Fibroblast of lung (primary cell): ENCODE results near the gene PSEN1. TPM values are rescaled to one million over a fixed set of nuclear protein-coding genes. Genes with fewer than 3 reads are reported as not detected.

Source experiments
- DNase-seq, 2 donors: peaks; one replicate each; pipeline versions ENCODE4 v3.0.0 to v3.0.0-alpha.2; 2010; ENCODE audit warnings: low read depth in 2 of 2
- H2AFZ ChIP-seq: 2 replicates; pipeline ENCODE4 v1.5.1; 2012; ENCODE audit warnings: low read length, control low read depth, inconsistent platforms
- H3K27ac ChIP-seq: 2 replicates; pipeline ENCODE4 v1.5.1; 2011; ENCODE audit warnings: low read length, control low read depth; ENCODE audit not compliant: insufficient read depth
- H3K27me3 ChIP-seq: 2 replicates; pipeline ENCODE4 v1.5.1; 2011; ENCODE audit warnings: mild to moderate bottlenecking, low read length; ENCODE audit not compliant: control insufficient read depth, insufficient read depth
- H3K36me3 ChIP-seq: 2 replicates; pipeline ENCODE4 v1.5.1; 2011; ENCODE audit warnings: low read length; ENCODE audit not compliant: control insufficient read depth, insufficient read depth
- H3K4me1 ChIP-seq: 2 replicates; pipeline ENCODE4 v1.5.1; 2011; ENCODE audit warnings: low read length; ENCODE audit not compliant: control insufficient read depth, insufficient read depth; ENCODE audit errors: extremely low read depth
- H3K4me2 ChIP-seq: 2 replicates; pipeline ENCODE4 v1.5.1; 2011; ENCODE audit warnings: low read length, control low read depth; ENCODE audit not compliant: insufficient read depth; ENCODE audit errors: extremely low read depth
- H3K4me3 ChIP-seq, 4 experiments: fragments of 200-600 bp in 1 of 4; sonication (generic) in 1 of 4; replicated peaks in 1 of 4; 2 replicates each; pipeline ENCODE4 v1.5.1; 2011 to 2016; ENCODE audit warnings: low read length in 4 of 4, low read depth in 3 of 4, mild to moderate bottlenecking in 3 of 4, control low read depth in 2 of 4, inconsistent platforms in 1 of 4, mixed read lengths in 1 of 4; ENCODE audit not compliant: insufficient read depth in 1 of 4; ENCODE audit errors: control extremely low read depth in 1 of 4
- H3K79me2 ChIP-seq: 2 replicates; pipeline ENCODE4 v1.5.1; 2012; ENCODE audit warnings: mild to moderate bottlenecking, low read length, inconsistent platforms; ENCODE audit not compliant: control insufficient read depth, insufficient read depth
- H3K9ac ChIP-seq: 2 replicates; pipeline ENCODE4 v1.5.1; 2011; ENCODE audit warnings: mild to moderate bottlenecking, low read length, control low read depth; ENCODE audit not compliant: insufficient read depth
- H3K9me3 ChIP-seq: 2 replicates; pipeline ENCODE4 v1.5.1; 2012; ENCODE audit warnings: low read depth, low read length; ENCODE audit not compliant: control insufficient read depth, insufficient read depth
- H4K20me1 ChIP-seq: 2 replicates; pipeline ENCODE4 v1.5.1; 2011; ENCODE audit warnings: low read length; ENCODE audit not compliant: control insufficient read depth, insufficient read depth; ENCODE audit errors: extremely low read depth
- CTCF ChIP-seq, 2 donors: IDR thresholded peaks in 1 of 2; conservative IDR thresholded peaks in 1 of 2; 1 replicate in 1 of 2; 2 replicates in 1 of 2; pipeline ENCODE4 v1.5.1; 2011 to 2012; ENCODE audit warnings: low read length in 2 of 2, control low read depth in 1 of 2, inconsistent platforms in 1 of 2, low read depth in 1 of 2, mild to moderate bottlenecking in 1 of 2
- EZH2 ChIP-seq: IDR thresholded peaks from 2 replicates; pipeline ENCODE4 v1.5.1; 2012; ENCODE audit warnings: low read length, control low read depth, mild to moderate bottlenecking; ENCODE audit errors: missing control alignments
- polyA plus RNA-seq, 2 donors: library from polyadenylated mRNA; depleted of rRNA in 1 of 2; stranded (reverse) in 1 of 2; unstranded in 1 of 2; fragments of >200 nt; gene quantifications; 2 replicates each; pipeline ENCODE4 v1.2.1, GENCODE V29; 2011 to 2012; ENCODE audit warnings: missing spikeins in 1 of 2
- total RNA-seq: library from RNA; depleted of rRNA; stranded (reverse); fragments of >200 nt; gene quantifications from 2 replicates; pipeline ENCODE4 v1.2.1, GENCODE V29; 2014

The PSEN1 gene
- total and polyA plus RNA-seq, 2 donors (not counting 1 experiment from before 2014, with no cell fraction given) = 22.0 to 53.7 TPM

- Histone ChIP-seq H3K79me2 (no peaks in the 10 kb centered on the region), H4K20me1 (no peaks in the 10 kb centered on the region), H3K4me2 (no peak overlapping the region), H3K27me3 (no peaks in the 10 kb centered on the region), H3K9me3 (no peaks in the 10 kb centered on the region), H3K4me3 (no peak overlapping the region), H3K36me3 (no peaks in the 10 kb centered on the region), H3K27ac (no peak overlapping the region), H3K4me1 (no peaks in the 10 kb centered on the region), H3K9ac (no peak overlapping the region), H2AFZ (no peak overlapping the region)
- no peak for DNase-seq
- no peak for TF ChIP-seq EZH2
These were observed 116.4 kb downstream of the PSEN1 start for GRCh38 chr14:73252491-73253322.

- Histone ChIP-seq H3K36me3 (no peaks in the 10 kb centered on the region), H2AFZ (no peak overlapping the region), H3K27me3 (no peaks in the 10 kb centered on the region), H3K4me2 (no peak overlapping the region), H3K9ac (no peak overlapping the region), H3K4me3 (no peak overlapping the region), H3K4me1 (no peaks in the 10 kb centered on the region), H3K79me2 (no peaks in the 10 kb centered on the region), H4K20me1 (no peaks in the 10 kb centered on the region), H3K9me3 (no peaks in the 10 kb centered on the region), H3K27ac (no peak overlapping the region)
- TF ChIP-seq EZH2 (no peak), CTCF (conservative IDR thresholded peaks at IDR 0.05 in 1 of 2, IDR thresholded peaks at IDR 0.05 in 1 of 2; ENCODE audit: low read depth in 1 of 2, low read length in 2 of 2) (no peak)
- DNase-seq = no peak
These were observed 117.0 kb downstream of the PSEN1 start for GRCh38 chr14:73253323-73253610.

- no peak for TF ChIP-seq EZH2
- no peak for TF ChIP-seq CTCF (conservative IDR thresholded peaks at IDR 0.05 in 1 of 2, IDR thresholded peaks at IDR 0.05 in 1 of 2; ENCODE audit: low read depth in 1 of 2, low read length in 2 of 2)
- Histone ChIP-seq H3K4me1 (no peaks in the 10 kb centered on the region), H4K20me1 (no peaks in the 10 kb centered on the region), H3K9me3 (no peaks in the 10 kb centered on the region), H3K36me3 (no peaks in the 10 kb centered on the region), H3K79me2 (no peaks in the 10 kb centered on the region), H3K27me3 (no peaks in the 10 kb centered on the region), H3K9ac (no peak overlapping the region), H3K4me3 (no peak overlapping the region), H3K4me2 (no peak overlapping the region), H2AFZ (no peak overlapping the region), H3K27ac (no peak overlapping the region)
- DNase-seq = no peak
These were observed 117.4 kb downstream of the PSEN1 start for GRCh38 chr14:73253721-73254120.
